ENCODE data around the gene SAPCD2.

The SAPCD2 gene

DNA sequence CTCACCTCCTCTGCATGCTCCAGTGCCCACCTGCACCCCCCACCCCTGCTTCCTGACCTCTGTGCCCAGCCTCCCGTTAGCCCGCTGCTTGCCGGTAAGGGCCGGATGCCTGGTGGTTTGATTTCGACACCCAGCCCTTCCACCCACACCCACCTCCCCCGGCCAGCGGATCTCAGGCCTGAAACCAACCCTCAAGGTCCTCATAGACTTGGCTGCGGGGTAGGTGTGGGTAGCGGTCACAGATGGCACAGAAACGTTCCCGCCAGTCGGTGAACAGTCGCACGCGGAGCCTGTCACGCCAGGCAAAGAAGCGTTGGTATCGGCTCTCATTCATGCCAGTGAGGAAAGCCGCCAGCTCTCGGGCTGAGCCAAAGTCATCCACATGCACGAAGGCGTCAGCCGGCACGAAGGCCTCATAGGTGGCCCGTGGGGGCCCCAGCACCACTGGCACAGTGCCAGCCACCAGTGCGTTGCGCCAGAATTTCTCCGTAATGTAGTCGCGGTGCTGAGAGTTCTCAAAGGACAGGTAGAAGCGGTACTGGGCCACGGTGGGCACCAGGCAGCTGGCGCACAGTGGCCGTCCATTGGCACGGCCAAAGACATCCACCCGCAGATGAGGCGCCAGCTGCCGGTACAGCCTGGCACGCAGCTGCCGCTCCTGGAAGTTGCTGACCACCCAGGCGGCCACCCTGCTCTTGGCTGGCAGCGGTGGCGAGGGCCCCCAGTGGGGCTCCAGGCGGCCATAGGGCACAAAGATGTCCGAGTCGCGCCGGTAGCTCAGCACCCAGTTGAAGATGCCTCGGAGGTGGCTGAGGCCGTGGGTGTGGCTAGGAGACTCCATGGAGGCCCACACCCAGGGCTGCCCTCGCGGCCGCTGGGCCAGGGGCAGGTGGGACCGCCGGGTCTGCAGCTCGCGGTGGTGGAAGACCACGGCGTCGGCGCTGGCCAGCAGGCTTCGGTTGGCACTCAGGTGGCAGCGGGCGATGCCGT lies 39.5 kb downstream of the SAPCD2 start:
- peak; percentile 90 for DNase-seq

DNA sequence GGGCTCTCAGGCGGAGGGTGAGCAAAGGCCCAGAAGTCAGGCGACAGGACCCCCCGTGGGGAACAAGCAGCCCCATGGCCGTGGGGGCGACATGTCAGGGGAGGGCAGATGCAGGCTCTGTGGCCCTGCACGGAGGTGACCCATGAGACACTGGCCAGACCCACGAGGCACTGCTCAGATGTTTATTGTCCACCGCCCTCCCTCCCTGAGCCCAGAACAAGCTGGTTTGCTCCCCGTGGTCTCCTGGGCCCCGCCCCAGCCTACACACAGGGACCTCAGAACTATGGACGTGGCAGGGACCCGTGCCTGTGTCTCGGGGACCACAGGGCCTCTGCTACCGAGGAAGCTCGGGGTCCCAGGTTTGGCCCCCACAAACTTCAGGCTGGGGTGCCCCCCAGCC lies 40.4 kb downstream of the SAPCD2 start:
- DNase-seq = peak; percentile 39

DNA sequence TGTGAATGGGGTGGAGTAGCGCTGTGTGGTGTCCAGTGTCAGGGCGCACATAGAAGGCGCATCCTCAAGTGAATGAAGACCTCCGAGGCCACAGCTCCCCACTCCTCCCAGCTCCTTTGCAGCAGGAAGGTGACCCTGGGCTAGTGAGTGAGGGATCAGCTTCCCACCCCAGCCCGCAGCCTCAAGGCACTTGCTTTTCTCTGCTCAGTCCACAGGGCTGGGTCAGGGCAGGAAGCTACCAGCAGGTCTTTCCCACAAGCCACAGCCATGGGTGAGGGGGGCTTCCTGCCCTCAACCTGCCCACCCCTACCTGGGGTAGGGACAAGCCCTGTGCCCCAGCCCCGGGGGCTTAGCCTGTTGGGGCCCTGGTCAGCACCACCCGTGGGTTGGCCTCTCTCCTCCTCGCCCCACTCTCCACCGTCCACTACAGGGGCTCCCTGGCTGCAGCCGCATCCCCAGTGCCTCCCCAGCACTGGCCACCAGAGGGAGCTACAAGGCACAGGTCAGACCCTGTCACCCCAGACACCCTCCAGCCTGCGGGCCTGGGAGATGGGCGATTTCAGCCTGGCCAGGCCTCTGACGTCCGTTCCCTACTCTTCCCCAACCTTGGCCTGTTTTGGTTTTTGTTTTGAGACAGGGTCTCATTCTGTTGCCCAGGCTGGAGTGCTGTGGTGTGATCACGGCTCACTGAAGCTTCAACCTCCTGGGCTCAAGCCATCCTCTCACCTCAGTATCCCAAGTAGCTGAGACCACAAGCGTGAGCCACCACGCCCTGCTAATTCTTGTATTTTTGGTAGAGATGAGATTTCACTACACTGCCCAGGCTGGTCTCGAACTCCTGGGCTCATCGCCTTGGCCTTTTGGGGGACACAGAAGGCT lies 41.1 kb downstream of the SAPCD2 start:
- peak; percentile 89 for DNase-seq

DNA sequence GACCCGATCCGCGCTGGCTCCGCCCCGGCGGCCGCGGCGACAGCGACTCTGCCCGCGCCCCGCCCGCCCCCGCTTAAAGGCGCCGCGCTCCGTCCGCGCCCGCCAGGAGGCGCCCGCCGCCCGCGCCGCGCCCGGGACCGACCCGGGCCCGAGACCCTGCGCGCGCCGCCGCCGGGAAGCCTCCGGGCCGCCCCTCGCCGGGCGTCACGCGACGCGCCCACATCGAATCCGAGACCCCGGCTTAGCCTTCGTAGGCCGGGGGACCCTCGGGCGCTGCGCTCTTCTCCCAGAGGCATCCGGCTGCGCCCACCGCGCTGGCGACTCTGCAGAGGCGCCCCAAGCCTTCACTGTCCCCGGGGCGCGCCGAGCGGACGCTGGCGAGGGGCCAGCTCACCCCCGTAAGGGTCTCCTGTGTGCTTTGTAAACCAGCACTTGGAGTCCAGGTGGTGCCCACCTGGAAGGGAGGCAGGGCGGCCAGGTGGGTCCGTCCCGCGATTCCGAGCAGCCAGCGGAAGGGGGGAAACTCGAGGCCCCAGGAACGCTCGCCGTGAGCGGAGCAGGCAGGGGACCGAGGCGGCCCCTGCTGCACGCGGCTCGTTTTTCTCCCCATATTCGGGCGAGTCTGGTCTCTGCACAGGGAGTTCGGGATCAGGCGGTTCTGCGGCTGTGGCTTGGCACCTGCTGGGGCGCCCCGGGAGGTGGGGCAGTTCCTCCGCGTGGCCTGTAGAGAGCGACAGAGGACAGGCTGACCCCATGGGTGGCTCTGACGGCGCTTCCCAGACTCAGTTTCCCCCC lies 41.9 kb downstream of the SAPCD2 start:
- DNase-seq = peak; percentile 88

DNA sequence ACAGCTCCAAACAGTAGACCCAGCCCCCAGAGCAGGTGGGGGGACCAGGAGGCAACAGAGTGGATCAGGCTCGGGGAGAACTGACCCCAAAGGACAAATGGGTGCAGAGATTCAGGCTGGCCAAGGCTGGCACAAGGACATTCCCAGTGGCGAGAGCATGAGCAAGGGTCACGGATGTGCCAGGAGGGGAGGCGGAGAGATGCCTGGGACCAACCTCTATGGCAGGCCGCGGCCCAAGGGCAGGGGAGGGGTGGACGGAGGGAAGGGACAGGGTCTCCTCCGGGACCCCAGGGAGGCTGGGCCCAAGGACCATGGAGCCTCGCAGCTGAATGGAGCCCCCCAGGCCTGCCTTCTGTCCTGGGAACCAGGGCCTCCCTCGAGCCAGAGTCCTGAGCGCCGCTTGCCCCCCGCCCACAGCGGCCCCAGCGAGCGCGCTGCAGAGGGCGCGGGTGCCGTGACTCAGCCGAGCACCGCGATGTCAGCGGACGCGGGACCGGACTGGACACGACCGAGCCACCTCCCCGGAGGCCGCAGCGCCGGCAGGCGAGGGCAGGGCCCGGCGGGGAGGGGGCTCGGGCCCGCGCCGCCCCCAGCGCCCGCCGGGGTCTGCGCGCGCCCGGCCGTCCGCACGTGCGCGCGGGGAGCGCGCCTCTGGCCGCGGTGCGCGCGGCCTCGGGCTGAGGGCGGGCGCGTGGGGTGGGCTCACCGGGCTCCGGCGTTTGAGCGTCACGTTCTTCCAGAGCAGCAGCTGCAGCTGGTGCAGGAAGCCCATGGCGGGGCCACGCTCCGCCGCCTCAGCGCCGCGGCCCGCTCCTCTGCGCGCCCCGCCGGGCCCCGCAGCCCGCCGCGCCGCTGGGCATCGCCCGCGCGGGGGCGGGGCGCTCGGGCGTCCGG lies 42.7 kb downstream of the SAPCD2 start, which contains the start of gene ABCA2:
ABCA2 (minus strand) TSS at position 869 of the 894 bp plus-strand sequence; CDS start at position 772, 97 bp downstream.
- no peak for DNase-seq

DNA sequence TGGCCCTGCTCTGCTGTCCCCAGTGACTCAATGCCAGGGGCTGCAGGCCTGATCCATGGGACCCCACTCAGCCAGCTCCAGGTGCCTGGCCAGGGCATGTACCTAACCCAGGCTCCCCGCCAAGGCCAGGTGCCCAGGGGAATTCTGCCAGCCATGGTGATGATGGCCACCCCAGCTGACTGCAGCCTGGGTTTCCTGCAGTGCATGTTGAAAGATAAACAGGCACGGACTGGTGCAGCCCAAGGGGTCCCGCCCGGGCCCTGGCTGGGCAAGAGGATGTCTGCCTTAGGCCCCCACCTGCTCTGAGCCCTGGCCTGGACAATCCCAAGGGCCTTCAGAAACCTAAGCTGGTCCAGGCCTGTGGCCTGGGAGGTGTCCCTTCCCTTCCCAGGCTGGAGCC lies 43.5 kb downstream of the SAPCD2 start:
- DNase-seq = no peak

DNA sequence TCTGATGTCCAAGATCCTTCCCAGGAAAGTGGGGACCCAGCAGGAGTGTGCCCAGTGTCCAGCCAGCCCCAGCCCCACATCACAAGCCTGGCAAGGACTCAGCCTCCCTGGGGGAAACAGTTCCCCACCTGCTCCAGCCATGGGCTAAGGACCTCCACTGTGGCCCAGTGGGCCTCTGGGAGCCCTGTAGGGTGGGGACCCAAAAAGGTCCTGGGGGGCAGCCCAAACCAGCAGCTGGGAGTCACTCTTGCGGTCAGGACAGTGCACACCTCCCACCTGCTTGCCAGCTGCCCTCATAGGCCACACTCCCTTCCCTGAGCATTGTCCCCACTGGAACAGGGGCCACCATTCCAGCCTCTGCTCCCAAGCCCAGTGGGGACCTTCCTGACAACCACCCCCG lies 44.0 kb downstream of the SAPCD2 start:
- DNase-seq = no peak

DNA sequence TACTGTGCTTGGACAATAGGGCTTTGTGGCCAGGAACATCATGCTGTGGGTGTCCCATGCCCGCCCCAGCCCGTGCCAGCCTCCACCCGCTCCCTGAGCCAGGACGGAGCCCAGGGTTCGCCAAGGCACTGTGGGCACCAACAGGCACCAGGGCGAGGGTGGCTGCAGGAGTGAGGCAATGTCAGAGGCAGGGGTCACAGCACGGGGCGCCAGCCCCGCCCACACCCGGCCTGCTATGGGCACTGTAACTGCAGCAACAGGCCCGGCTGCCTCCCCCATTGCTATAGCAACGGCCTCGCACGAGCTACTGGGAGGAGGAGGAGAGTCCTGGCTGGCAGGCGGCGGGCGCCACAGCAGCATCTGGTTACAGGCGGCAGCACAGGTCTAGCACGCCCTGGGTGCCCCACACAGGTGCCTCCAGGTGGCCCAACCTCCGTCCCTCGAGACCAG lies 44.8 kb downstream of the SAPCD2 start:
- DNase-seq = no peak

DNA sequence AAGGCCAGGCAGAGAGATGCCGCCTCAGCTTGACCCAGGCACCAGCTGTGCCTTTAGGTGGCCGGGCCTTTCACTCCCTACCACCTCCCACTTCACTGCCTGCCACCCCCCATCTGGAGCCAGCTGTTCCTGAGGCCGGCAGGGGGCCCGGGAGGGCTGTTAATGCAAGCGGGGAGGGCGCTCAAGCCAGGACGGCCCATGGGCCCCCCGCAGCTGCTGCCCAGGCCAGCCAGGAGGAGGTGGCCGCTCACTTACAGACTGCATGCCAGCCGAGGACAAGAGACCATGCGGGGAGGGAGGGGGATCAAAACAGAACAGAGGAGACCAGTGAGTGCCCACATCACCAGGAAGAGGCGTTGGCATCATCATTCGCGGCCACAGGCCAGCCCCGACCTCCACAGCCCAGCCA lies 46.8 kb downstream of the SAPCD2 start:
- DNase-seq = no peak

DNA sequence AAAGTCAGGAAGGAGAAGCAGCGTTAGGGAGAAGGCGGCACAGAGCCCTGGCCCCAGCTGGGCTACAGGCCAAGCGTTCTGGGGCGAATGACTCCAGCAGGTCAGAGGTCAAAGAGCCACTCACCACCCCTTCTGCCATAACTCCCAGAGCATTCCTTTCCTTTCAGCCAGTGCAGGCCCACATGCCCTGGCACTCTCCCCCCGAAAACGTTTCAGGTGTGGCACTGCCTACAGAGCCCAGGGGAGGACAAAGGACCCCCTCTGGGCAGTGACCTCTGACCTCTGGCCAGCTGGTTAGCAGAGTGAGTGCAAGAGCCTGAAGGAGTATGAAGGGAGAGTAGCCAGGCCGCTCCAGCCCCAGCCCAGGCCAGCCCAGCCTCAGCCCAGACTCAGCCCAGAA lies 47.2 kb downstream of the SAPCD2 start:
- DNase-seq = no peak

DNA sequence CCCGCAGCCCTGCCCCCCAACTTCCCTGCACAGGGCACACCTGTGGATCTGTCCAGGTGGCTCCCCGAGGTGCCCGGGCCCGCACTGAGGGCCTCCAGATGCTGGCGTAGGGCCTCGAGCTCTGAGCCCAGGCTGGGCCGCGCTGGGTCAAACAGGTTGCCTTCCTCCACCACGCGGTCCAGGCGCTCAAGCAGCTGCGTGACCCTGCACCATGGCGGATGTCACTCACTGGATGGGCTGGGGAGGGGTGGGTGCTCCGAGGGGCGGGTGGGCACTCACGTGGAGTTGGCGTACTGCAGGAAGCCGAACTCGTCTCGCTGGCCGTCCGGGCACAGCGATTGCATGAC lies 47.7 kb downstream of the SAPCD2 start:
- no peak for DNase-seq

DNA sequence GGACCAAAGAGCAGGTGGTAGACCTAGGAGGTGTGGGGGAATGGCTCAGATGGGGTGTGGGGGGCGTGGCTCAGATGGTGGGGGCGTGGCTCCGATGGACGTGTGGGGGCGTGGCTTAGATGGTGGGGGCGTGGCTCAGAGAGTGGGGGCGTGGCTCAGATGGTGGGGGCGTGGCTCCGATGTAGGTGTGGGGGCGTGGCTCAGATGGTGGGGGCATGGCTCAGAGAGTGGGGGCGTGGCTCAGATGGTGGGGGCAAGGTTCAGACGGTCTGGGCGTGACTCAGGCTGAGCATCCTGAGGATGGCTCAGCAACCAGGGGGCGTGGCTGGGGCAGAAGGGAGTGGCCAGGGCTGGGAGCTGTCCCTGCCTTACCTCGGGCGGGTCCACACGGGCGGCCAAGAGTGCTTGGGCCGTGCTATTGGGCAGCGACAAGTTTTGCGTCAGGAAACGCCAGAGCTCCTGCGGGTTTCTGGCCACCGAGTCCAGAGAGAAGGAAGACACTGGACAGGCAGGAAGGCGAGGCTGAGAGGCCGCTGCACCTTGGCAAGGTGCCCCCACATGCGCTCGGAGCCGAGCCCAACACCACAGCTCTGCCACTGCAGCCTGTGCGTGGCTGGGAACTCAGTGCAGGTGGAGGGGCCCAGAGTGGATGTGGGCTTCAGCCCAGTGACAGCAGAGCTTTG lies 48.2 kb downstream of the SAPCD2 start:
- DNase-seq = peak; percentile 86

DNA sequence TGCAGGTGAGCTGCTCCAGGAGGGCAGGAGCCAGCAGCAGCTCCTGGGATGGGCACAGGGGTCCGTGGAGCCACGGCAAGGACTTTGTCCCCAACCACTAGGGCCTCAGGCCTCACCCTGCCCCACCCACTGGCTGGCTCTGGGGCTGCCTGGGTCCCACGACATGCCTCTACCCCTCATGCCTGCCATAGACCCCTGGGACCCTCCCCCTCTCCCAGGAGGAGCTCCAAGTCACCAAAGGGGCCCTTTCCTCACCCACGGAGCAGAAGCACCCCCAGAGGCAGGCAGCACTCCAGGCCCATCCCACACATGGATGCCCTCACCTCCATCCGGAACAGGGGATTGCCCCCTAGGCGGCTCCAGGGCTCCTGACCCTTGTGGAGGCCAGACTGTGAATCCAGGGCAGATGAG lies 48.8 kb downstream of the SAPCD2 start:
- DNase-seq = no peak

DNA sequence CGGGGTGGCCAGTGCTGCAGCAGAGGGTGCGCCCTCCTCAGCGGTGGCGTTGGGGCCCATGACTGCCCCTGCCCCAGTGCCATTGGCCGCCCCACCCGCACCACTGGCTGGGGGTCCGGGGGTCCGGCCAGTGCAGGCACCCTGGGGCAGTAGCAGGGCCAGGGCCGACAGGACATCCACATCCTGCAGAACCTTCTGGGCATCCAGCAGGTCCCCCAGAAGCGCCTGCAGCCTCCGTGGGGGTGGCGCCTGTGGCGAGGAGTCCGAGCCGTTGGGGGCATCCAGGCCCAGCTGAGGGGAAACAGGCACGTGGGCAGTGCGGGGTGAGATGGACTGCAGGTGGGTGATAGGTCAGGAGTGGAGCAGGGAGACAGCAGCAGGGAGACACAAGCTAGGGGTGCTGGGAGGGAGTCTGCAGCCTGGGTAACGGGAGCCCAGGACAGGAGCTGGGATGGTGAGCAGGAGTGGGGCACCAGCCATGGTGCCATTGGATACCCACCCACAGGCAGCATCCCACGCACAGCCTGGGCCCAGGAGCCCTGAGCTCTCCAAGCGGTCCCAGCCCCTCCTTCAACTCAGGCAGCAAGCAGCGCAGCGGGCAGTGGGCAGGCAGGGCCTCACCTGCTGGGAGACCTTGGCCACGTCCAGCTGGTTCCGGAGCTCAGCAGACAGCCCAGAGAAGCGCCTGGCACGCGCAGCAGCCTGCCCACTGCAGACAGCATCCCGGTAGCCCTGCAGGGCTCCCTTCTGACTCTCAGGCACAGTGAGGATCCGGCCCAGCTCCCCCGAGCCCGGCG lies 49.4 kb downstream of the SAPCD2 start:
- DNase-seq = no peak

DNA sequence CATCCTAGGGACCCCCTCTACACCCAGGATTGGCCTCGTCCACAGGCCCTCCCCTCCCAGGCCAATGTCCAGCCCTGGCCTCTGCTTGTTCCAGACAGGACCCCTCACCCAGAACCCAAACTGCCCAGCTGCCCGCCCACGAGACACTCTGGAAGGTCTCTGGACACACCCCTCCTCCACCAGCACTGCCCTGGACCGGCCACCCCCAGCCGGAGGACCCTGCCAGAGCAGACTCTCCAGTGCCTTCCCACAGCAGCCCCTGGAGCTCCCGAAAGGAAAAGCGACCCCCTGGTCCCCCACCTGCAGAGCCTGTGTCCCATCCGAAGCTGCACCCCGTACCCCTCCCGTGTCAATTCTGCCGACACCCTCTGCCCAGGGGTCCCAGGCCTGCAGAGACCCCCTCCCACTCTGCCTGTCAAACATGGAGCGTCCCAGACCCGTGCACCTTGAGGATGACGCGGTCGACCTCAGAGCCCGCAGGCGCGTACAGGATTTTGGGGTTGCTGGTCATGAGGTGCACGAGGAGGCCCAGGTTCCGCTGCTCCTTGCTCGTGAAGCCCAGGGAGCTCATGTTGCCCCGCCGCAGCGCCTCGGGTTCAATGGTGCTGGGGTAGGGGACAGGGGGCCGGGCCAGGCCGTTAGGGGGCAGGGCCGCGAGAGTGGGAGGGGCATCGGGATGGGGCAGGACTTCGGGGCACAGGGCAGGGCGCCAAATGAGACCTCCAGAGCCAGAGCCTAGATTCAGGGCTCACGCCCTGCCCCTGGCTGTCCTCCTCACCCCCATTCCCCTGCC lies 50.3 kb downstream of the SAPCD2 start:
- DNase-seq = no peak

DNA sequence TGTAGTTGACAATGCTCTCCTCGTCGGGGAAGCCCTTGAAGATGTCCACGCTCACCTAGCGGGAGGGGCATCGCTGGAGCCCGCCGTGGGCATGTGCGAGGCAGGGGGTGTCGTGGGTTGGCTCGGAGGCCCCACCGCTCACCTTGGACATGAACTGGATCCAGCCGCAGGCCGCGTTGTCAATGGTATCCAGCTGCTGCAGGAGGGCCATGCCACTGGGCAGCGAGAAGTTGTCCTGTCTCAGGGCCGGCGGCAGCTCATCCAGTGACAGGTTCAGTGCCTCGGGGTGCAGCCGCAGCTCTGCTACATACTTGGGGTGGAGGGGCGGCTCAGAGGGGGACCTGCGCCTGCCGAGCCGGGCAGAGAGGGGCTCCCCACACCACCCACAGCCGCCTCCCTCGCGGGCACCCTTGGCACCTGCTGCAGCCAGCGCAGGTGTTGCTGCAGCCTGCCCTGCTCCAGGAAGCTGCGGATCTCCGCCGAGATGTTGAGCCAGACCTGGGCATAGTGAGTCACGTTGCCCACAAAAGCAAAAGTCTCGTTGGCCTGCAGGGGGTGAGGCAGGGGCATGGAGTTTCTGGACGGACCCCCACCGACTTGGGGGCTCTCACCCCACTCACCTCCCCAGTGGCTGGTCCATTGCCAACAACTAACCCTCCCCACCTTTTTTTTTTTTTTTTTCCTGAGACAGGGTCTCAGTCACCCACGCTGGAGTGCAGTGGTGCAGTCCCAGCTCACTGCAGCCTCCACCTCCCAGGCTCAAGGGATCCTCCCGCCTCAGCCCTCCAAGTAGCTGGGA lies 51.4 kb downstream of the SAPCD2 start:
- no peak for DNase-seq

DNA sequence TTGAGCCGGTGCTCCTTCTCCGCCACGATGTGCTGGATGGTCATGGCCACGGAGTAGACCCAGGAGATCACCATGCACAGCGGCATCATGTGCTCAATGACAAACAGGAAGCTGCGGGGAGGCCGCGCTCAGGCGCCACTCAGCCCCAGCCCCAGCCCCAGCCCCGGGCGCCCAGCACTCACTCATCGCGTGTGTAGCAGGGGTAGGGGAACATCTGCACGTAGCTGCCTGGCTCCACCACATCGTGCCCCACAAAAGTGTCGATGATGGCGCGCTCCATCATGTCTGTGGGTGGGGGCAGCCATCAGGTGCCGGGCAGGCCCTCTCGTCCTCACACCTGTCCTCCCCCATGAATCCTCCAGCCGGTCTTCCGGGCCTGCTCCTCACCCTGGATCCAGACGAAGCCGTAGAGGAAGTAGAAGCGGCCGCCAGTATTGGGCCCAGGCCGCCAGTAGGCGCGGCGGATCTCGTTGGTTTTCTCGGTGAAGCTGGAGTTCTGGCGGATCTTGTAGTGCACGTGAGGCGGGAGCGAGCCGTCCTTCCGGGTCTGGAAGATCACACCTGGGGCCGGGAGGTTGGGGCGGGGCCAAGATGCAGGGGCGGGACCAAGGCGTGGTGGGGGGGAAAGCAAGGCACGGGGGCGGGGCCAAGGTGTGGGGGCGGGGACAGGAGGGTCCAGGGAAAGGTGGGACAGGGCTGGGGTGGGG lies 52.4 kb downstream of the SAPCD2 start:
- DNase-seq = no peak

DNA sequence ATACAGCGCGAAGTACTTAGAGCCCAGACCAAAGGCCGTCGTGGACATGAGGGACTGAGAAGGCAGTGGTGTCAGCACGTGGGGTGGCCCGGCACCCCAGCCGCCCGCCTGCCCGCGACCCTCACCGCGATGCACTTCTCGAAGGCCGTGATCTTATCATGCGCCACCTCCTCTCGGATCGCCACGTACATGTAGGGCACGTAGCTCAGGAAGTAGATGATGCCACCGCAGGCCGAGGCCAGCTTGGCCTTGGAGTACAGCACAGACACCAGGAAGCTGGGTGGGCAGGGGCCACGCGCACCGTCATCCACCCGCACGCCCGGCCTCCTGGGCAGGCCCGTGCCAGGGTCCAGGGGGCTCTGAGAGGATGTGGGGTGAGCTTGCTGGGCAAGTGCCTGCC lies 53.3 kb downstream of the SAPCD2 start:
- DNase-seq = no peak
